Calu3 (cell line): Measurements from ENCODE around the gene BTBD19. TPM values are rescaled to one million over a fixed set of nuclear protein-coding genes. Genes with fewer than 3 reads are reported as not detected.

ENCODE experiments used
- BruUV-seq: library from RNA; stranded (reverse); fragments of 400-500 nt; replicated peaks from 2 replicates; lab custom pipeline; 2021; lab: Mats Ljungman, UMichigan
- CTCF ChIA-PET: fragments of 300-600 bp; sonication (Branson Sonifier 250); formaldehyde crosslinking; loops from one replicate; lab custom pipeline; 2022; ENCODE audit warnings: antibody characterized with exemption; lab: Charles Lee
- DNase-seq: peaks from one replicate; pipeline ENCODE4 v3.0.0; 2022
- H3K27ac Mint-ChIP-seq: one replicate; pipeline ENCODE4 v1.8.0; 2022; ENCODE audit warnings: mixed read lengths; ENCODE audit not compliant: unreplicated experiment
- H3K27me3 Mint-ChIP-seq: one replicate; pipeline ENCODE4 v1.8.0; 2022; ENCODE audit warnings: mixed read lengths; ENCODE audit not compliant: unreplicated experiment
- H3K36me3 Mint-ChIP-seq: one replicate; pipeline ENCODE4 v1.8.0; 2022; ENCODE audit warnings: mild to moderate bottlenecking, moderate library complexity, mixed read lengths; ENCODE audit not compliant: insufficient read depth, unreplicated experiment
- H3K4me1 Mint-ChIP-seq: one replicate; pipeline ENCODE4 v1.8.0; 2022; ENCODE audit warnings: mild to moderate bottlenecking, low read depth, mixed read lengths; ENCODE audit not compliant: unreplicated experiment
- H3K4me3 Mint-ChIP-seq: one replicate; pipeline ENCODE4 v1.8.0; 2022; ENCODE audit warnings: mild to moderate bottlenecking, low read depth, moderate library complexity, mixed read lengths; ENCODE audit not compliant: unreplicated experiment
- H3K9me3 Mint-ChIP-seq: one replicate; pipeline ENCODE4 v1.8.0; 2022; ENCODE audit warnings: low read depth, mixed read lengths; ENCODE audit not compliant: unreplicated experiment
- CTCF ChIP-seq: fragments of 200-600 bp; IDR thresholded peaks from one replicate; pipeline ENCODE4 v1.8.0; 2022; ENCODE audit warnings: antibody characterized with exemption; ENCODE audit not compliant: unreplicated experiment
- intact Hi-C: fragments of 100-400 bp; cut with micrococcal nuclease; formaldehyde crosslinking; loops from one replicate; pipeline ENCODE4 v1.10.0; 2022; ENCODE audit not compliant: unreplicated experiment
- total RNA-seq: library from RNA; stranded (reverse); gene quantifications from 2 replicates; pipeline ENCODE4 v1.2.3, GENCODE V29; 2022

The BTBD19 gene
- total RNA-seq, 1 experiment from 2014 or later: 5.9 TPM

- no peaks in the 10 kb centered on the region for H3K9me3 Mint-ChIP-seq
- no TSS peak for BruUV-seq
- no peaks in the 10 kb centered on the region for H3K27me3 Mint-ChIP-seq
- no peak overlapping the region for H3K27ac Mint-ChIP-seq
- no peak overlapping the region for H3K4me3 Mint-ChIP-seq
- intact Hi-C loops: no loop called here
- CTCF ChIA-PET: interaction anchor here (0.9 kb wide), 1 partner anchor 553 kb away, joined by 3 read pairs; no protein-coding TSS in a partner anchor
- H3K36me3 Mint-ChIP-seq: peaks cover 17% of the 10 kb centered on the region
- no peaks in the 10 kb centered on the region for H3K4me1 Mint-ChIP-seq
- DNase-seq: no peak
- TF ChIP-seq CTCF: no peak
Observed at GRCh38 chr1:44786841-44787426, 21.4 kb upstream of the BTBD19 start.

DNA sequence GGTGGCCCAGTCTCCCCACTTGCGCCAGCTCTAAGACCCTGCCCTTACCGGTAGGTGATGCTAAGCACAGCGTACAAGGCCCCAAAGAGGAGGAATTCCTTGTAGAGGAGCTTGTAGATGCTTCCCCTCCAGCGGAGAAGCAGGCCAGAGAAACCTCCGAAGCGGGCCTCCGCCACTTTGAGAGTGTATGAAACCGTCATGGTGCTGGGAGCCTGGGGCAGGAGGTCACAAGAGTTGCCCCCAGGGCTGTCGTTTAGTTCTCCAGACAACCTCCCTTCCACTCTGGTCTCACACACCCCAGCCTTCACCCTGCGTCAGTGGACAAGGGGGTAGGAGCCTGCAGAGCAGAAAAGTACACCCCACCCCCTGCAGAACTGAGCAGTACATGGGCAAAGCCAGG is 20.8 kb upstream of the BTBD19 start:
- intact Hi-C loops: no loop called here
- H3K36me3 Mint-ChIP-seq: peaks cover 12% of the 10 kb centered on the region
- no peak overlapping the region for H3K4me3 Mint-ChIP-seq
- BruUV-seq: no TSS peak
- H3K27ac Mint-ChIP-seq: no peak overlapping the region
- H3K9me3 Mint-ChIP-seq: no peaks in the 10 kb centered on the region
- TF ChIP-seq CTCF: no peak
- no peaks in the 10 kb centered on the region for H3K4me1 Mint-ChIP-seq
- CTCF ChIA-PET: interaction anchor here (1.4 kb wide), 1 partner anchor 9 kb away, joined by 3 read pairs; no protein-coding TSS in a partner anchor
- H3K27me3 Mint-ChIP-seq: no peaks in the 10 kb centered on the region
- DNase-seq: no peak

- no peaks in the 10 kb centered on the region for H3K27me3 Mint-ChIP-seq
Observed at GRCh38 chr1:44788120-44788860, 20.0 kb upstream of the BTBD19 start, which contains the start of gene BEST4. Gene BEST4, minus strand, starts transcription at chr1:44788170. Its CDS starts 465 bp downstream, at chr1:44787705.

More at GRCh38 chr1:44788120-44788860, 20.0 kb upstream of the BTBD19 start, which contains the start of gene BEST4:
- peaks cover 5% of the 10 kb centered on the region for H3K36me3 Mint-ChIP-seq
- H3K4me1 Mint-ChIP-seq: peaks cover 2% of the 10 kb centered on the region
- H3K4me3 Mint-ChIP-seq: no peak within 1 kb of the TSS
- H3K27ac Mint-ChIP-seq: no peak within 1 kb of the TSS
- no peaks in the 10 kb centered on the region for H3K9me3 Mint-ChIP-seq
- CTCF ChIA-PET: interaction anchor here (0.5 to 1.4 kb wide), 3 partner anchors 8 to 1292 kb away, joined by 3 read pairs; no protein-coding TSS in a partner anchor
- DNase-seq: no peak
- BruUV-seq: no TSS peak
- no peak for TF ChIP-seq CTCF
- intact Hi-C loops: no loop called here
